ENCODE measurements around the gene NFS1. TPM values are rescaled to one million over a fixed set of nuclear protein-coding genes. Genes with fewer than 3 reads are reported as not detected.
A peak's percentile ranks its signal among the peaks of the same experiment; 100 is the strongest.

NFS1 gene
- total RNA-seq, 4 donors from 2014 or later = 9.1 to 35.4 (median 20.4) TPM

GRCh38 chr20:35619196-35620095, 79.7 kb downstream of the NFS1 start:
- H3K27ac ChIP-seq = peak overlapping the region in 1 of 2 donors; percentile 87
- H3K27me3 ChIP-seq = no peaks in the 10 kb centered on the region
- peak overlapping the region; percentile 23 to 54 for H3K4me3 ChIP-seq
- H3K9me3 ChIP-seq = no peaks in the 10 kb centered on the region
- intact Hi-C loops (cut with DNase I; ENCODE audit: low total_unique reads) = no loop called here
- peak; percentile 78 to 84 for DNase-seq
- H3K36me3 ChIP-seq = no peaks in the 10 kb centered on the region
- TF ChIP-seq POLR2A (IDR thresholded peaks at IDR 0.05) = peak; percentile 19 to 29
- peak in 2 of 4 experiments; percentile 24 to 32 for TF ChIP-seq CTCF (IDR thresholded peaks at IDR 0.05)
- peaks cover 0 to 16% of the 10 kb centered on the region in 2 donors for H3K4me1 ChIP-seq

GRCh38 chr20:35618263-35619131, 80.7 kb downstream of the NFS1 start:
- peak overlapping the region; percentile 71 to 87 for H3K27ac ChIP-seq
- intact Hi-C loops (cut with DNase I; ENCODE audit: low total_unique reads) = no loop called here
- no peaks in the 10 kb centered on the region for H3K36me3 ChIP-seq
- peaks cover 0 to 16% of the 10 kb centered on the region in 2 donors for H3K4me1 ChIP-seq
- H3K4me3 ChIP-seq = peak overlapping the region; percentile 23 to 54
- DNase-seq = peak in 1 of 2 donors; percentile 39
- no peak for TF ChIP-seq POLR2A (IDR thresholded peaks at IDR 0.05)
- TF ChIP-seq CTCF (IDR thresholded peaks at IDR 0.05) = no peak
- no peaks in the 10 kb centered on the region for H3K27me3 ChIP-seq
- no peaks in the 10 kb centered on the region for H3K9me3 ChIP-seq

Small RNA genes lying within 50 kb of the gene (small RNA-seq; reads per million reads assigned to genes)
- not detected for gene RNU6-759P

Other genes with a start within 250 kb of the NFS1 start
- 10 to 100 TPM in 3 of 4 donors, 1 to 10 TPM in 1; 9.2 to 44.2 (median 41.5) TPM for gene CEP250, start 243.8 kb downstream of the NFS1 start, total RNA-seq
- not detected for gene C20orf173, start 169.7 kb downstream of the NFS1 start, total RNA-seq
- gene ERGIC3, start 157.3 kb downstream of the NFS1 start, total RNA-seq = 100 to 1,000 TPM; 124 to 310 (median 195) TPM
- gene SPAG4, start 83.5 kb downstream of the NFS1 start, total RNA-seq = 1 to 10 TPM in 2 of 4 donors, not detected in 2; 2.1 to 8.4 TPM
- 100 to 1,000 TPM in 3 of 4 donors, 10 to 100 TPM in 1; 86.8 to 295 (median 142) TPM for gene CPNE1, start 34.5 kb downstream of the NFS1 start, total RNA-seq
- 100 to 1,000 TPM in 1 of 4 donors, 10 to 100 TPM in 2, 1 to 10 TPM in 1; 9.5 to 105 (median 54.4) TPM for gene RBM12, start 34.5 kb downstream of the NFS1 start, total RNA-seq
- gene ROMO1, start 53 bp upstream of the NFS1 start, total RNA-seq = 100 to 1,000 TPM in 2 of 4 donors, 10 to 100 TPM in 2; 69.3 to 492 (median 171) TPM
- 100 to 1,000 TPM; 232 to 592 (median 389) TPM for gene RBM39, start 42.9 kb upstream of the NFS1 start, total RNA-seq
- gene PHF20, start 72.7 kb upstream of the NFS1 start, total RNA-seq = 100 to 1,000 TPM in 1 of 4 donors, 10 to 100 TPM in 3; 35.3 to 109 (median 76.5) TPM

Measured in uterus (tissue), 4 donors.